Activated CD8-positive, alpha-beta memory T cell treated with anti-CD3 and anti-CD28 coated beads, Interleukin-2, amount 50 U/mL, for 1 hour (primary cell): ENCODE data around the gene FUT6.

Source experiments
- DNase-seq: peaks from one replicate; pipeline ENCODE4 v3.0.0-alpha.2; 2020; ENCODE audit errors: extremely low read depth

FUT6 gene

DNA sequence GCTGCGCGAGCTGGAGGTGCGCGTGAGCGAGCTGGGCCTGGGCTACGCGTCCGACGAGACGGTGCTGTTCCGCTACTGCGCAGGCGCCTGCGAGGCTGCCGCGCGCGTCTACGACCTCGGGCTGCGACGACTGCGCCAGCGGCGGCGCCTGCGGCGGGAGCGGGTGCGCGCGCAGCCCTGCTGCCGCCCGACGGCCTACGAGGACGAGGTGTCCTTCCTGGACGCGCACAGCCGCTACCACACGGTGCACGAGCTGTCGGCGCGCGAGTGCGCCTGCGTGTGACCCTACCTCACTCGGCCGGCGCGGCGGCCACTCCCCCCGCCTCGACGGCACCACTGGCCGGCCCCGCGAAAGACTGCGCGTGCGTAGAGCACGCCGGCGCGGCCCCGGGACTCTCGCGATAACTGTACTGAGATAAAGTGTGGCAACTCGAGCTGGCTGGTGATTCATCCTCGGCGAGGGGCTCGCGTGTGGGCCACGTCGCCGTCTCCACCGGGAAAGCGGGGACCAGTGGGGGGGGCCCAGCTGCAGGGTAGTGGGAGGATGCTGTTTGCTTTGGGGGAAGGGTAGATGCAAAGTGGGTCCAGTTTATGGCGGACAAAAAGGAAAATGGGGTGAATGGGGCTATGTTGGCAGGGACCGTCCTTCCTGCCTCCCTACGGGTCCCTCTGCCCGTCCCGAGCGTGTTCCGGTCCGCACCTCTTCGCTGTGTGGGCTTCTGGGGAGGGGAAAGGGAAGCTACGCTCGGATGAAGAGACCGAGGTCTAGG is 11.4 kb downstream of the FUT6 start:
- peak; percentile 89 for DNase-seq

DNA sequence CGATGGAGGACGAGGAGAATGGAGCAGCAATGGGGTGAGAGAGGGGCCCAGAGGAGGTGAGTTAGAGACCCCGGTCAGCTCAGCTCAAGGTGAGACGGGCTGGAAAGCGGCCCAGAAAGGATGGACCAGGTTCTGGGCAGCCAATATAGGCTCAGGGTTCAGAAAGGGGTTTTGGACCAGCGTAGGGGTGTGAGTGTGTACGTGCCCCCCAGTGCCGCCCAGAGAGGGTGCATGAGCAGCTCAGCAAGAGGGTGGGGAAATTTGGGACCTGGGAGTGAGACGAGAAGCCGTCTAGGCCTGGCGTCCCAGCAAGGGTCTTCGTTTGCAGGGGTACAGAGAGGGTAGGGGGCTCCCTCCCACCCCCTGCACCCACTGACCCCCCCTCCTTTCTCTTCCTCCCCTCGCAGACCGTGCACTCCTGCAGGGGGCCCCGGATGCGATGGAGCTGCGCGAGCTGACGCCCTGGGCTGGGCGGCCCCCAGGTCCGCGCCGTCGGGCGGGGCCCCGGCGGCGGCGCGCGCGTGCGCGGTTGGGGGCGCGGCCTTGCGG is 12.1 kb downstream of the FUT6 start:
- no peak for DNase-seq

- DNase-seq = no peak
Measured at GRCh38 chr19:5826531-5827341, 12.8 kb downstream of the FUT6 start.

GRCh38 chr19:5825178-5825577 is 14.3 kb downstream of the FUT6 start:
- DNase-seq = no peak

DNA sequence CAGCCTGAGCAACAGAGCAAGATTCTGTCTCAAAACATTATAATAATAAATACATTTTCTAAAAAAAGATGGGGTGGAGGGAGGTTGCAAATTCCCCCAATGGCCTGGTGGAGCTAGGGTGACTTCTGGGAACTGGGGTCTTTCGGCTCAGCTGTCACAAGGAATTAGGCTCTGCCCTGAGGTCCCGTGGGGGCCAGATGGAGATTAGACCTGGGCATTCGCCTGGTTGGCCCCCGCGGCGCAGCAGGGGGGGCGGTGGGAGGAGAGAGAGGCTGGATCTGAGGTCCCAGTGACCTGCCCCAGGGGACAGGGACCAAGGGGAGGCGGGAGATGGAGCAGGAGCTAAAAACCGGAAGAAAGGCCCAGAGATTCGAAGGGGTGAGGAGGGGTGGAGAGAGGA is 14.8 kb downstream of the FUT6 start:
- no peak for DNase-seq

GRCh38 chr19:5823579-5824281 is 15.8 kb downstream of the FUT6 start:
- DNase-seq = no peak

GRCh38 chr19:5822181-5822844 is 17.2 kb downstream of the FUT6 start:
- DNase-seq = no peak

DNA sequence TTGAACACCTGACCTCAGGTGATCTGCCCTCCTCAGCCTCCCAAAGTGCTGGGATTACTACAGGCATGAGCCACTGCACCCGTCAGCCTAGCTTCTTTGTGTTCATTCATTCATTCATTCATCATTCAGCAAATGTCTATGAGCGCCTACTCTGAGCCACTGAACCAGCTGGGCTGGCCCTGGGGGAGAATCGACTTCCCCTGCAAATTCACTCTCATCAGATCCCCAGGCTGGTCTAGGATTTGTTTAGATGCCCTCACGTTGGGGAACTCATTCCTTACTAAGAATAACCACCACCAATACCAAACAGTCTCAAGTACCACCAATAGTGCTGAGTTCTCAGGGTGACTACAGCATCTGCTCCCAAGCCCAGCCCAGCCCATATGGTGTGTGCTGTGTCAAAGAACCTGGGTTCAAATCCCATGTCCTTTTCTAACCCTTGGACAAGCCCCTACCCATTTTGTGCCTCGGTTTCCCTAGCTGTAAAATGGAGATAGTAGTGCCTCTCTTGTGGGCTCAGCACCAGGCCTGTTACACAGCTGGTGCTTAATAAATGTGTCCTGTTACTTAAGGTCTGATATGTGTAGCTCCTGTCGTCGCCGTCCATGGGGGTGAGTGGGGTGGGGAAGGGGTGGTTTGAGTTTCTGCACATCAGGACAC is 17.9 kb downstream of the FUT6 start:
- no peak for DNase-seq

GRCh38 chr19:5820785-5821184 is 18.7 kb downstream of the FUT6 start:
- DNase-seq = no peak

DNA sequence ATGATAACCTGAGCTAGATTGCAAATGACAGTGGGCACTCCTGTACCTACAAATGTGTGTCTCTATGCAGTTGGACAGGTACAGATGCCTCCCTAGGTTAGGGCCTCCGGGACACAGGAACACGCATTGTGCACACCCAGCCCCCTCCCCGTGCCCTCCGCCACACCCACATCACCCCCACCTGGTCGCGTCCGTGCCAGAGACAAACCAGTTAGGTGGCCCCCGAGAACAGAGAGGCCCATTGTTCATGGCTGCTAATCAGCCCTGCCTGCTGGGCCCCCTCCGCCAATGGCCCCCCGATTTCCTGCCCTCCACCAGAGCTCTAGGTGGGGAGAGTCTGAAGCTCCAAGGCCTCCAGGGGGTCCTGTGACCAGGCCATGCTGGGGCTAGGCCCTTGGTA is 20.9 kb downstream of the FUT6 start:
- DNase-seq = no peak

DNA sequence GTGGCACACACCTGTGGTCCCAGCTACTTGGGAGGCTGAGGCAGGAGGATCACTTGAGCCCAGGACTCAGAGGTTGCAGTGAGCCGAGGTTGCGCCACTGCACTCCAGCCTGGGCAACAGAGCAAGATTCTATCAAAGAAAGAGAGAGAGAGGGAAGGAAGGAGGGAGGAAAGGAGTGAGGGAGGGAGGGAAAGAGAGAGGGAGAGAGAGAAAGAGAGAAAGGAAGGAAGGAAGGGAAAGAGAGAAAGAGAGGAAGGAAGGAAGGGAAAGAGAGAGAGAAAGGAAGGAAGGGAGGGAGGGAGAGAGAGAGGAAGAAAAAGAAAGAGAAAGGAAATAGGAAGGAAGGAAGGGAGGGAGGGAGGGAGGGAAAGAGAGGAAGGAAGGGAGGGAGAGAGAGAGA is 22.3 kb downstream of the FUT6 start:
- no peak for DNase-seq

DNA sequence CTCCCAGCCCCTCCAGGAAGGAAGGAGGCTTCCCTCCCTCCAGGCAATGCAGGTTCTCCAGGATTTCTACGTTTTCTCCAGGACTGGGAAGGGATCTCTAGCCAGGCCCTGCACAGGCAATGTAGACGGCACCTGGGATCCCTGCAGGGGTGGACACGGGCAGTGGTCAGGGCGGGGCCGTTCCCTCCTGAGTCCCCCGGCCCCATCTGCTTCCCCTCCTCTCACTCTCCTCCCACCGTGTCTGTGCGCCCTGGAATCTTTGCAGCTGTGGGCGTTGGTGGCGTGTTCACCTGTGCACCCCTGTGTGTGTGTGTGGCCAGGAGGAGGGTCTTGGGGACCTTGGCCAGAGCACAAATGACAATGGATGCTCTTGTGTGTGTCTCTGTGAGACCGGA is 24.7 kb downstream of the FUT6 start:
- no peak for DNase-seq

- no peak for DNase-seq
Measured at GRCh38 chr19:5814123-5814851, 25.2 kb downstream of the FUT6 start.

- no peak for DNase-seq
Measured at GRCh38 chr19:5811117-5811516, 28.4 kb downstream of the FUT6 start.

DNA sequence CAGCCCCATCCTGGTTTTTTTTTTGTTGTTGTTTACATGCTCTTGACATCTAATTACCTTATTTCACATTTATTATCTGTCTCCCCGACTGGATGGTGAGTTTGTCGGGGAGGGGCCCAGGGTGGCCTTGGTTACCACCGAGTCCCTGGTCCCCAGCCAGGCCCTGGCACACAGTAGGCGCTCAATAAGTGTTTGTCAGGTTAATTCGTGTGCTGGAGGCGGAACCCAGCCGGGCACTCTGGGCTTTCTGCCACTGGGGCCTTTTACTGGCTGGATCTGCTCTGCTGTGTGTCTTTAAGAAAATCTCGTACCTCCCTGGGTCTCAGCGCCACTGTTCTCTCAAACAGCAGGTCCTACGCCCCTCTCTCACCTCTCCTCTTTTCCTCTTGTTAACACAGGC is 30.0 kb downstream of the FUT6 start:
- no peak for DNase-seq

- no peak for DNase-seq
Measured at GRCh38 chr19:5809053-5809452, 30.4 kb downstream of the FUT6 start.

GRCh38 chr19:5808120-5808816 is 31.2 kb downstream of the FUT6 start:
- DNase-seq = no peak

DNA sequence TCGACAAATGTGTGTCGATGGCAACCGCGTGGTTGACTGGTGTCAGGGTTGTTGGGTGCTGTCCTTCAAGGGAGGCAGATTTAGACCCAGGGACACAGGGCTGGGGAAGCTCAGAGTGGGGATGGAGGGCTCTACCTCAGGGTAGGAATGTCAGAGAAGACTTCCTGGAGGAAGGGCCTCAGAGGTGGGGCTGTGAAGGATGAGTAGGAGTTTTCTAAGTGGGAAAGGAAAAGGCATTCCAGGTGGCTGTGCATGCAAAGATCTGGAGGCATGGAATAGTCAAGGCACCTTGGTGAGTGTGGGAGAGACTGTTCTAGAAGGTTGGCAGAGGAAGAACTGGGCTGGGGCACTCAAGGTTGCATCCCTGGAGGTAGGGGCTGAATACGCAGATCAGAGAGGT is 32.6 kb downstream of the FUT6 start:
- DNase-seq = no peak

GRCh38 chr19:5806133-5806489 is 33.4 kb downstream of the FUT6 start:
- no peak for DNase-seq
